GM21529 (cell line): ENCODE measurements around the gene UBE3A.

Experiments
- ATAC-seq: cut with Tn5 transposase; IDR thresholded peaks from one replicate; pipeline ENCODE4 v1.9.1; 2021; ENCODE audit not compliant: unreplicated experiment

Gene UBE3A

DNA sequence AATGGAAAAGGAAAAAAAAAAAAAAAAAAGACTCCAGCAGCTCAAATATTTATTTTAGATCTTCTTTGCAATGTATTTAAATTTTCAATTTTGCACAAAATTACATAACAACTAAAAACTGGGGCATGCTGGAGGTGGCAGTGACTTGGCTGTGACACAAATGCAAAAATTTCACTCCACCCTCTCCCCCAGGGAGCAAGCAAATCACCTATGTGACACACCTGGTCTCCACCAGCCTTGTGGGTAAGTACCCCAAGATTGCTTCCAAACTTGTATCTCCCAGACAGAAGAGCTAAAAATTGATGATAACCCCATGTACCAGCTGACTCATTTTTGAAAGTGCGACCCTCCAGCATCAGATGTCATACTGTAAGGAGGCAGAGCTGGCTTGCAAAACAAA is 32.0 kb downstream of the UBE3A start:
- ATAC-seq, result no peak

DNA sequence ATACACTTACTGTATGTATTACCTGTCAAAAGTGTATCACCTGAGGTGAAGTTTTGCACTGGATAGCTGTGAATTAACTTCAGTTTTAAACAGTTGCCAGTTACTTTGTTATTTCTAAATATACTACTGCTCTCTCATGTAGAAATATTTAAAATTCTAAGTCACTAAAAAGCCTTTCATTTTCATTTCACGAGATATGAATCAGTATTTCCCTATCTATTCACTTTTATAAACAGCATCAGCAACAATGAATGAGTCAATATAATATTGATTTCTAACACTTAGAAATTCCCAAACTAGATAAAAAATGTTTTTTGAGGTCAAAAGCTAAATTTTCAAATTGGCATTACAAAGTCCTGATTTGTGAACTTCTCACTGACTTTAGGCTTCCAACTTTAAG is 32.6 kb downstream of the UBE3A start:
- no peak for ATAC-seq

GRCh38 chr15:25403771-25404170 is 35.1 kb downstream of the UBE3A start:
- no peak for ATAC-seq

DNA sequence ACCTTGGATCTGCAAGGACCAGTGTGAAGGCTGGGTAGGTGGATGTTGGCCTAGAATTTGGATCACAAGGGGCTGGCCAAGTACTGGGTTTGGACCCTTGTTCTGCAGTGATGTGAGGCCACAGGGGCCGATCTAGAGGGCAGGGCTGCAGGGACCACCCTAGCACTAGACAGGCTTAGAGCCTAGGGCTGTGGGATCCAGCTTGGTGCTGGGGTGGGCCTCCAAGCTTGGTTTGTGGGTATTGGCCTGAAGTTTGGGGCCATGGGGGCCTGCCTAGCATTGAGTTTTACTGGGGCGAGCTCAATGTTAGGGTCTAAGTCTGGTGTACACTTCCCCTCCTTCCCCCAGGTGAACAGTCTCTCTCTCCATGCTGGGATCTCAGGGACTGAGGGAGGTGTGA is 36.5 kb downstream of the UBE3A start:
- ATAC-seq, result no peak

DNA sequence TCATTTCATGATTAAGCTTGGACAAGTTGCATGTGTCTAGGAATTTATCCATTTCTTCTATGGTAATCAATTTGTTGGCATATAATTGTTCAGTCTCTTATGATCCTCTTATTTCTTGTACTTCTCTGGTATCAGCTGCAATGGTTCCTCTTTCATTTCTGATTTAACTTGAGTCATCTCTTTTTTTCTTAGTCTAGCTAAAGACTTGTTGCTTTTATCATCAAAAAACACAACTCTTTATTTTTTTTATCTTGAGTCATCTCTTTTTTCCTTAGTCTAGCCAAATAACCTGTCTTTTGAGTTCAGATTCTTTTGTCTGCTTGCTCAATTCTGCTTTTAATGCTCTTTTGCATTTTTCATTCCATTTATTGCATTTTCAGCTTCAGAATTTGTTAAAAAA is 37.3 kb downstream of the UBE3A start:
- no peak for ATAC-seq

GRCh38 chr15:25397100-25397499 is 41.7 kb downstream of the UBE3A start:
- ATAC-seq, result no peak

DNA sequence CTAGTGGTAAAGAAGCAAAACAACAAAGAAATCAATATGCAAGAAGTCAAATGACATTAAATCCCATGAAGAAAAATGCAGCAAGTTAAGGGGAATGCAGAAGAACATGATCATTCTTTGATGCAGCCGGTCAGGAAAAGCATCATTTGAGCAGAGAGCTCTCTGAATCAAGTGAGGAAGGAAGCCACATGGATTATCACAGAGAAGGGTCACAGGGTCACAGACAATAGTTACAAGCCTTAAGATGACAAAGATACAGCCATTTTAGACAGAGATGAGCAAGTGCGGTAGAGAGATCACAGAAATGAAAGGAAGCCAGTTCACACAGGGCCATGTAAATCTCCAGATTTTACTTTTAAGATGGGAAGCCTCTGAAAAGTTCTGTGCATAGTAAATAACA is 43.9 kb downstream of the UBE3A start:
- ATAC-seq, result no peak

- no peak for ATAC-seq
These were observed 46.0 kb downstream of the UBE3A start for GRCh38 chr15:25392806-25393205.

GRCh38 chr15:25391971-25392721 is 46.7 kb downstream of the UBE3A start:
- no peak for ATAC-seq

- no peak for ATAC-seq
These were observed 52.8 kb downstream of the UBE3A start for GRCh38 chr15:25385986-25386385.

DNA sequence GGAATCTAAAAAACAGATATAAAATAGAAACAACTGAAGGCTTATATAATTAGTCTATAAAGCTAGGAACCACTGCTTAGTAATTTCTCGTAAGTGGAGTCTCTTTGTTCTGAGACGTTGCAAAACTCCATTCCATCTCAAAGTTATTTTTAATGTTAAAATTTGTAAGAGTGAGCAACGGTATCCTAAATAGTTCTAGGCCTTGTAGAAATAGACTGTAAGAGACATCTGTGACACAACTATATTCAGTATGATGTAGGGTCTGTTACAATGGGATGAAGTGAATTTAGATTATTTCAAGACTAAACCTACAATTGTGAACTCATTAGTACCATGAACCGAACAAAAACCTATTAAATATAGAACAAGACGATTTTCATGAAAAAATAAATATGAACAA is 57.2 kb downstream of the UBE3A start:
- ATAC-seq, result no peak

DNA sequence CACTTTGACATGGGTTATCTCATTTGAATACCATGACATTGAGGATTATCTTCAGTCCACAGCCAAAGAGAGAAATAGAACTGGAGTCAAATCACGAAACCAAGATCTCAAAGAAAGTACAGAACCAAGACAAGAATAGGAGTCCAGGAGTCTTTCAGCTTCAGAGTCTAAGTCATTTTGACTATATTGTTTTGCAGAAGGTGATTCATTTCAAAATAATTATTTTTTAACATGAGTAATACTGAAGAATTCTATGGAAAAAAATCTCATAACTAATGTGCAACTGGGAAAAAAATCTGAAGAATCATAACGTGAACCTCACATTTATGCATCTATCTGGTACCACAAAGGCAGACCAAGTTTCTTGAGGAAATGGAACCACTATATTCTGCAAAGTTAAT is 60.3 kb downstream of the UBE3A start:
- no peak for ATAC-seq

DNA sequence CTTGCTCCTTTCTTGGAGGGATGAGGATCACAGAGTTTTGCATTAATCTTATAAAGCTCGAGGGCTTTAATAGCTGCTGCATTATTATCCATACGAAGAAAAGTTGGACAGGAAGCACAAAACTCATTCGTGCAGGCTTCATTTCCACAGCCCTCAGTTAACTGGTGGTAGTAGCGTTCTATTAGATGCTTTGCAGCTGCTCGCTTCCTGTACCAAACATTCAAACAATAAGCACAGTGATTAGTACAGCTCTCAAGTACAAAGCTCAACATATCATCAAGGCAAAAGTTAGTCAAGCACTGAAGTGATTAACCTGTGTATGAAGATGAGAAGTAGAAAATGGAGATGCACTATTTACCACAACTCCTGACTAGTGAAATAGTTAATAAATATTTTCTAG is 63.3 kb downstream of the UBE3A start:
- no peak for ATAC-seq

DNA sequence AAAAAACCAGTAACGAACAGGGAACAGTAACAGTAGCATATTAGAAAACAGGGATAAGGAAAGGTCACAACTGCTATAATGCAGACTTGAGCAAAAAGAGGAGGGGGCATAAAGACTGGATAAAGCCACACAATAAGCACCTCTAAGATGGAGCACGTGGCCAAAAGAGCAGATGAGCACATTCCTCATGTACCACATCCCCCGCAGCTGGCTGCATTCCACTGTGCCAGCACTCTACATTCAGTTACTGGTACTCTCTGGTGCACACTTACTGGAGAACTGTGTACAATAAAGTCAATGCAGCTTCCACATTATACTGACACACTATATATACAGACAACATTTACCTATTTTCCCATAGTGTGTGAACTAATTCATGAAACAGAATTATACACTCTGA is 64.7 kb downstream of the UBE3A start:
- no peak for ATAC-seq

DNA sequence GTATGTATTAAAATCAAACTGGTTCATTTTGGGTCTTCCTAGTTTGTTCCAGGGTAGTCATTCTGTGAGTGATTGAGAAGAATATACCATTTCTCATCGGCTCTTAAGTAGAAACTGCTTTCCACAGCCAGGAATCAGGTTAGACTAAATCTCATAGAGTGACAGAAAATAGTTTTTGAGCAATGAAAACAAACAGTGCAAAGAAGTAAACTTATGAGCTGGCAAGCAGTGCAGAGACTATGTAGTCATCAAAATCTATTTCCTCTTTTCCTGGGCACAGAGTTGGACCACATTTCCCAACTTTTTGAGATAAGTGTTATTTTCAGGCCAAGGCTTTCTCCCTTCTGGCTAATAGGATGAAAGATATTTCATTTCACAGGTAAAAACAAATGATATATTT is 66.5 kb downstream of the UBE3A start:
- ATAC-seq, result no peak

- no peak for ATAC-seq
These were observed 70.0 kb downstream of the UBE3A start for GRCh38 chr15:25368850-25369249.

DNA sequence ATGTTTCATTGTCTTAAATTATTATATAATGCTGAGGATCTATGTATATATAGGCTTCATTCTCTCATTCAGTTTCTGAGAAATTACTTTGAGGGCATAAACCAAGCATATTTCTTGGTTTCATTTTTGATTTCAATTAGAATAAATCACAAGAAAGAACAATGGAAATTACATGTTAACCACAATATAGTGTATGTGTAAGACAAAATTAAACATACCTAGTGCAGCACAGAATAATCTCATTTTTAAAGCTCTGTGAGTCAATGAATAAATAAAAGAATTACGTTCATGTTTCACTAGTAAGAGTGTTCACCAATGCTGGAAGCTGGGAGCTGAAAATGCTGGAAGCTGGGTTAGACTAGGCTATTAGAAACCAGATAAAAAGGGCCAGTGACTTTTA is 72.8 kb downstream of the UBE3A start:
- ATAC-seq, result no peak

DNA sequence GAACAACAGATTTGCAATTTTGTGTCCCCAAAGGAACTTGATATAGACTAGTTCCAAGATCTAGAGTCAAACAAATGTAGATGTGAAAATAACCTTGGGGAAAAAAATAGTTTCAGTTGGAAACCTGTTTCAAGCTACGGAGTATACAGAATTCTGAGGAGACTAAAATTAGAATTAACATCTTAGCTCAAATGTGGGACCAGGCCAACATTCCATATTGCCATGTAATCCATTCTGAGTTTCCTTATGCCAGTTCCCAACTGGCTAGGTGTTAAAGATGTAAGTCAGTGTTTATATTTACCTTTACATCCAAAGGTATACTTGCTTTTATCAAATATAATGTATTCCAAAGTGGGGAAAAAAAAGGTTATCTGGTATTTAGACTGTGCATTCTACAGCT is 76.3 kb downstream of the UBE3A start:
- no peak for ATAC-seq

DNA sequence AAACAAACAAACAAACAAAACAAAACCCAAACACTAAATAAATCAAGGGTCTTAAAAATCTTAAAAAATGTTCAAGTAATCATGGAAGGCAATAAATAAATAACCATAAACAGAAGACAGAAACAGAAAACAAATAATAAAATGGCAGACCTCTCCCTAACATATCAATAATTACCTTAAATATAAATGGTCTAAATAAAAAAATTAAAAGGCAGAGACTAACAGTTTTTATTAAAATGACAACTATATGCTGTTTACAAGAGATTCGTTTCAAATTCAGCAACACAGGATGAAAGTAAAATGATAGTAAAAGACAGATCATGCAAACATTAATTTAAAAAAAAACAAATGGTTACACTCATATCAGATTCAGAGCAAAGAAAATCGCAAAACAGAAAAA is 91.1 kb downstream of the UBE3A start:
- no peak for ATAC-seq

- ATAC-seq, result no peak
These were observed 92.5 kb downstream of the UBE3A start for GRCh38 chr15:25346371-25346770.

- no peak for ATAC-seq
These were observed 92.9 kb downstream of the UBE3A start for GRCh38 chr15:25345943-25346342.

DNA sequence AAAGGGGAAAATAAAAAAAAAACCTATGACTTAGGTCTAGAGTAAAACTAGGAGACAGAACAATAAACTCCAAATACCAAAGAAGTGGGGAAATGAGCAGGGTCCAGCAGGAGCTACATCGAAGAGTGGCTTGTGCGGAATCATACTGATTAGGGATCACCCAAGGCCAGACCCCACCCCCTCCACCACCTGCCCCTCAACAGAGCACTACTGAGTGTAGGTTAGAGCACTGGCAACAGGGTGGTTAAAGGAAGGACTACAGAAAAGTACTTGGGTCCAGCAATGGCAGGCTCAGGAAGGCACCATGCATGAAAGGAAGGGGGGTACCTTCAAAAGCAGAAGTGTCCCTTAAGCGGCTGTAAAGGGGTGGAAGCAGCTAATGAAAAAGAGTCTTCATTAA is 96.2 kb downstream of the UBE3A start:
- ATAC-seq, result no peak

GRCh38 chr15:25339431-25339830 is 99.4 kb downstream of the UBE3A start:
- ATAC-seq, result no peak
